Hippocampal formation (tissue), 2 donors: ENCODE measurements around the gene MUC2.

Experiments used
- DNase-seq, 2 donors: peaks; one replicate each; lab custom pipeline; 2025; lab: John Stamatoyannopoulos, UW

MUC2 gene

DNA sequence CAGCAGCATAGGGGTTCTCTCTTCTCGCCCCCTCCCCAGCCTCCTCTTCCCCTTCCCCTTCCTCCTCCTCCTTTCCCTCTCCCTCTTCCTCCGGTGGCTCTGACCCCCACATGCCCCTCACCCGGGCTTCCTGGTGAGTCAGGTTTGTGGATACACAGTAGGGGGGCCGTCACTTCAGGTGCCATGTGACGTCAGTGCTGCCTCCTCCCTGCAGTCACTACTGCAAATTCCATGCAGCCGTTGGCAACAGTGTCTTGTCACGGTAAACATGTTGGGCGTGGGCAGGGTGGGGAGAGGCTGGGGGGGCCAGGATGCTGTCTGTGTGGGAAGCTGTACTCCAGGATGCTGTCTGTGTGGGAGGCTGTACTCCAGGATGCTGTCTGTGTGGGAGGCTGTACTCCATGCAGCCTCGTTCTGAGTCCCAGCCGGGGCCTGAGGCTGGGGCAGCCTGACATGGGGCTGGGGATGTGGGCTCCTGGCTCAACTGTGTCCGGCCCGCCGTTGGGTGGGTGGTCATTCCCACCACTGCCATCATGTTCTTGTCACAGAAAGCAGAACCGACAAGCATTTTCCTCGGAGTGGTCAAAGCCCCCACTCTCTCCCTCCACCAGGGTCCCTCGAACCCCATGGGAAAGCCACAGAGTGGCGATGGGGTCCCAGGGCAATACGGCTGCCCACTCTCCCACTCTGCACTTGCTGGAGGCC lies 2.4 kb upstream of the MUC2 start:
- no peak for DNase-seq

DNA sequence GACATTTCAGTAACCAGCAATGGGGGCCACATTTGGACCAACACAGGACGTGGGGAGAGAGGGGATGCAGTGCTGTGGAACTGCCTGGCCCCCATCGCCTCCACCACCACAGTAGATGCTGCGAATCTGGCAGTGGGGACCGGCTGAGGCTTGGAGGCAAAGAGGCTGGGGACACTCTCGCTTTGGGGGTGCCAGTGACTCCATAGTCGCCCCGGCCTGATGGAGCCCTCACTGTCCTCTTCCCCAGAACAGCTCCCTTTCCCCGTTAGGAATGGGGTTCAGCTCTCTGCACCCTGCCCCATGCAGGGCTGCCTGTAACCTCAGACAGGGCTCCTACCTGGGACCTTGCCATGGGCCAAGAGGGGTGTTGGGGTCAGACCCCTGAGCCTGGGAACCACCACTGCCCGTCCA lies 1.8 kb upstream of the MUC2 start:
- DNase-seq = no peak

DNA sequence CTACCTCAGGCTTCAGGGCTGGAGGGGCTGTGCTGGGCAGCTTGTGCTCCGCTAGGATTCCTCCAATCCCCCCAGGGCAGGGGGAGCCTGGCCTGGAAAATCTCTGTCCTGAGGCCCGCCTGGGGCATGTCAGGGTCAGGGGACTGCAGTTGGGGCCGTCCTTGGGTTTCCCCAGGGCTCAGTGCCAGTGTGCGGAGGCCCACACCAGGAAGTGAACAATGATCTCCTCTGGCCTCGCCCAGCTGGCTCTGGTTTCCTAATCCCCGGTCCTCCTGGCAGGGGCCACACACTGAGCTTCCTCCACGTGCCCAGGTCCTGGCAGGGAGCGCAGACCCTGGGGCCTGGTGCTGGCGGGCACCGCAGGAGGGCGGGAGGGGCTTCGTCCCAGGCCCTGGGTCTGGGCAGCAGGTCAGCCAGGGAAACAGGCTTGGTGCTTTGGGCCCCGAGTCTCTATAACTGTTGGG lies 1.4 kb upstream of the MUC2 start:
- peak in 1 of 2 donors; percentile 11 for DNase-seq

DNA sequence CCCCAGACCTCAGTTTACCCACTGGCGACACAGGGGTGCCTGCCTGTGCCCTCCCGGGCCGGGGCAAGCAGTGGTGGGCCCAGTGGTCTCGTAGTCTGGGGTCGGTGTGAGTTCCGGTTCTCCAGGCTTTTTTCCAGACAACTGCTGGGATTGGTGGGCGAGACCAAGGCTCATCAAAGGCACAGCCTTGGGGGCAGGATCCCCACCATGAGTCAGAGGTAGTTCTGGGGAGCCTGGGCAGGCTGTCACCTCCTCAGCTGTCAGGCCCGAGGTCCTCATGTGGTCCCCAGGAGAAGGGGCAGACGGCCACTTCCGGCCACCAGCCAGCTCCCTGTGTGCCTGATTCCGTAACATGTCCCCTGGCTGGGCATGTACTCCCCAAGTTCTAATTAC lies 827 bp upstream of the MUC2 start:
- DNase-seq = no peak

DNA sequence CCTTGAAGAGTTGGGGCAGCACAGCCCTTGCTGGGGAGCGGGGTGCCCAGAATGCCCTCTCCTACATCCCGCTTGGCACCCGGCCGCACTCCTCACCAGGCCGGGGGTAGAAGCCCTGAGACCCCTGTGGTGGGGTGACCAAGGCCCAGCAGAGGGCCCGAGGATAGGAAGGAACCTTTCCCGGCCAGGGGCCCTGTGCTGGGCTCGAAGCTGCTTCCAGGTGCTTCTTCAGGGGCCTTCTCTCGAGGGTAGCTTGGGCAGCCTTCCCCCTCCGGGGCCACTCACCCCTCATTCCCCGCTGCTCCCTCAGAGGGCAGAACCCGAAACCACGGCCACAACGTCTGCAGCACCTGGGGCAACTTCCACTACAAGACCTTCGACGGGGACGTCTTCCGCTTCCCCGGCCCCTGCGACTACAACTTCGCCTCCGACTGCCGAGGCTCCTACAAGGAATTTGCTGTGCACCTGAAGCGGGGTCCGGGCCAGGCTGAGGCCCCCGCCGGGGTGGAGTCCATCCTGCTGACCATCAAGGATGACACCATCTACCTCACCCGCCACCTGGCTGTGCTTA lies 752 bp downstream of the MUC2 start:
- no peak for DNase-seq

DNA sequence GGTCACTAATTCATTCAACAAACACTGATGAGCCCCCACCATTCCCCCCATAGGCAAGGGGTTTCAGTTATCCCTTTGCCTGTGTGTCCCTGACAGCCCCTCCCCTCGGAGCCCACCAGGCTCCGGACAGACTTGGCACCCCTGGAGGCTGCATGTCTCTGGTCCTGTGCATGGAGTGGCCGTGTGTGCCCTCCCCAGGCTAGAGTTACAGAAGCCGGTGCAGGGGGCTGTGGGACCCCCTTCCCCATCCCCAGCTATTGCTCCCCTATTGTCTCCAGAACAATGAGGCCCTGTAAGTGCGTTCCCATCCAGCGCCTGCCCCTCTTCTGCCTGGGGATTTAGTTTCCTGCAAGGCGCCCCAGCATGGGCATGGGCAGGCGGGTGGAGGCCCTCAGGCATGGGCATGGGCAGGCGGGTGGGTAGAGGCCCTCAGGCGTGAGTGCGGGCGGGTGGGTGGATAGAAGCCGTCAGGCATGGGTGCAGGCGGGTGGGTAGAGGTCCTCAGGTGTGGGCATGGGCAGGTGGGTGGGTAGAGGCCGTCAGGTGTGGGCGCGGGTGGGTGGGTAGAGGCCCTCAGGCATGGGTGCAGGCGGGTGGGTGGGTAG lies 1.5 kb downstream of the MUC2 start:
- no peak for DNase-seq

DNA sequence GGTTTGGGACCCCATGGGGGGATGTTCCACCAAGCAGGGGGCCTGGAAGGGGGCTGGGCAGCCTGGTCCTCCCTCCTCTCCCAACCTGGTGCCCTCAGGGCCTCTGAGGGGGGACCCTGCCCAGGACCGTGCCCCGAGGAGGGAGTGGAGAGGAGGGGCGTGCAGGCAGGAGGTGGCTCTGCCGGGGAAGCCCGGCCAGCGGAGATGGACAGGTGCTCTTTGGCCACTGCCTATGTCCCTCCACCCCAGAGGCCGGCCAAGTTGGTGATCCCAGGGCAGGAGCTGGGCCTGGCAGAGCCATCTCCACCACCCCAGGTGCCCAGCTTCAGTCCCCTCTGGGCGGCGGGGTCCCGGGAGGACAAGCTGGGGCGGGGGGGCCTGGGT lies 2.4 kb downstream of the MUC2 start:
- DNase-seq = no peak

DNA sequence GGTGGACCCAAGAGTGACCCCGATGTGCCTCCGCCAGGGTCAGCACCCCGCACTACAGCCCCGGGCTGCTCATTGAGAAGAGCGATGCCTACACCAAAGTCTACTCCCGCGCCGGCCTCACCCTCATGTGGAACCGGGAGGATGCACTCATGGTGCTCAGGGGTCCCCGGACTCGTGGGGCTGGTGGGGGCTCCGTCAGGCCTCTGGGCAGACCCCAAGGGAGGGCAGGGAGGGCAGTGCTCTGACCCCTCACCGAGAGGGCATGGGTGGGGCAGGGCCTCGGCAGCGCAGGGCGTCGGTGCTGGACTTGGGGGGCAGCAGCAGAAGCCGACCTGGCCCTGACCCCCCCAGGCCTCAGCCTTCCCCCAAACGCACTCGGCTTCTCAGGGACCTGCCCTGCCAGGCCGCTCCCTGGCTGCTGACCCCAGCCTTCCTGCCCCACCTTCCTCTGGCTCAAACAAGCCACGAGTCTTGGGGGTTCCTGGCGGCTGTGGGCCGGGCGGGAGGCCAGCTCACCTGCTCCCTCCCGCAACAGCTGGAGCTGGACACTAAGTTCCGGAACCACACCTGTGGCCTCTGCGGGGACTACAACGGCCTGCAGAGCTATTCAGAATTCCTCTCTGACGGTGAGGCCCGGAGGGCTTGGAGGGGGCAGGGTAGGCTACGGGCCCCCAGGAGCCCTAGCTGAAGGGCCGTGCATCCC lies 2.9 kb downstream of the MUC2 start:
- DNase-seq = no peak

DNA sequence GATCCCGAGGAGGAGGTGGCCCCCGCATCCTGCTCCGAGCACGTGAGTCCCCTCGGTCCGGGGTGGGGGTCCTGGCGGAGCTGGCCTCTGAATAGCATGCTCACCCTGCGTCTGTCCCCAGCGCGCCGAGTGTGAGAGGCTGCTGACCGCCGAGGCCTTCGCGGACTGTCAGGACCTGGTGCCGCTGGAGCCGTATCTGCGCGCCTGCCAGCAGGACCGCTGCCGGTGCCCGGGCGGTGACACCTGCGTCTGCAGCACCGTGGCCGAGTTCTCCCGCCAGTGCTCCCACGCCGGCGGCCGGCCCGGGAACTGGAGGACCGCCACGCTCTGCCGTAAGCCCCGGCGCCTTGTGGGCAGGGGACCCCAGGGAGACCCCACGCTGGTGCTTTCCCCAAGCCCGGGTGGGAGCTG lies 3.5 kb downstream of the MUC2 start:
- DNase-seq = no peak

DNA sequence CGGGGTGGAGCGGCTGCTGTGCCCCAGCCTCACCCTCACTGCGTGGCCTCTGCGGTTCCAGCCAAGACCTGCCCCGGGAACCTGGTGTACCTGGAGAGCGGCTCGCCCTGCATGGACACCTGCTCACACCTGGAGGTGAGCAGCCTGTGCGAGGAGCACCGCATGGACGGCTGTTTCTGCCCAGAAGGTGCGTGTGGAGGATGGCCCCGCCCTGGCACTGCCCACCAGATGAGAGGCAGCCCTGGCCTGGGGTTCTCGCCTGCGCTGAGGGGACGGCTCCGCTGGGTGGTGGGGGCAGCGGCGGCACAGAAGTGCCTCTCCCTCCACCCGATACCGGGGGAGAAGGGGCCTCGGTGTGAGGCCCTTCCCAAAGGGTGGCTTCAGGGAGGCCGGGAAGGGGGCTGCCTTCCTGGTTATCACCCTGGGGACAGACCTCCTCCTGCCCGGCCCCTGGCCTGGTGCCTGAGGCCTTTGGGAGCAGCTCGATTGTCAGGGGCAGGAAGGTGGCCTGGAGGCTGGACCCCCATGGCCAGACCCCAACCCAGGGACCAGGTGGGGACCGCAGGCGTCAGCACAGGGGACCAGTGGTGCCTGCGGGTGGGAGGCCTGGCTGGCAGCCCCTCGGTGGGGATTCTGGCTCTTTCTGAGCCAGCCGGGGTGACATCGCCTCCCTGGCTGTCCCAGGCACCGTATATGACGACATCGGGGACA lies 7.1 kb downstream of the MUC2 start:
- no peak for DNase-seq

DNA sequence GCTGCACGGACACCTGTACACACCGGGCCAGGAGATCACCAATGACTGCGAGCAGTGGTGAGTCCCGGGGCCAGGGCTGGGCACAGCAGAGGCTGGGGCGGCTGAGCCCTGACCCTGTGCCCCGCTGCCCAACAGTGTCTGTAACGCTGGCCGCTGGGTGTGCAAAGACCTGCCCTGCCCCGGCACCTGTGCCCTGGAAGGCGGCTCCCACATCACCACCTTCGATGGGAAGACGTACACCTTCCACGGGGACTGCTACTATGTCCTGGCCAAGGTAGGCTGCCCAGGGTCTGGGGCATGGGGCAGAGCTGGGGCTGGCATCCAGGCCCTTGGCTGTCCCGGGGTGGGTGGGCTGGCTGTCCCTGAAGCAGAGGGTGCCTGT lies 7.7 kb downstream of the MUC2 start:
- no peak for DNase-seq

DNA sequence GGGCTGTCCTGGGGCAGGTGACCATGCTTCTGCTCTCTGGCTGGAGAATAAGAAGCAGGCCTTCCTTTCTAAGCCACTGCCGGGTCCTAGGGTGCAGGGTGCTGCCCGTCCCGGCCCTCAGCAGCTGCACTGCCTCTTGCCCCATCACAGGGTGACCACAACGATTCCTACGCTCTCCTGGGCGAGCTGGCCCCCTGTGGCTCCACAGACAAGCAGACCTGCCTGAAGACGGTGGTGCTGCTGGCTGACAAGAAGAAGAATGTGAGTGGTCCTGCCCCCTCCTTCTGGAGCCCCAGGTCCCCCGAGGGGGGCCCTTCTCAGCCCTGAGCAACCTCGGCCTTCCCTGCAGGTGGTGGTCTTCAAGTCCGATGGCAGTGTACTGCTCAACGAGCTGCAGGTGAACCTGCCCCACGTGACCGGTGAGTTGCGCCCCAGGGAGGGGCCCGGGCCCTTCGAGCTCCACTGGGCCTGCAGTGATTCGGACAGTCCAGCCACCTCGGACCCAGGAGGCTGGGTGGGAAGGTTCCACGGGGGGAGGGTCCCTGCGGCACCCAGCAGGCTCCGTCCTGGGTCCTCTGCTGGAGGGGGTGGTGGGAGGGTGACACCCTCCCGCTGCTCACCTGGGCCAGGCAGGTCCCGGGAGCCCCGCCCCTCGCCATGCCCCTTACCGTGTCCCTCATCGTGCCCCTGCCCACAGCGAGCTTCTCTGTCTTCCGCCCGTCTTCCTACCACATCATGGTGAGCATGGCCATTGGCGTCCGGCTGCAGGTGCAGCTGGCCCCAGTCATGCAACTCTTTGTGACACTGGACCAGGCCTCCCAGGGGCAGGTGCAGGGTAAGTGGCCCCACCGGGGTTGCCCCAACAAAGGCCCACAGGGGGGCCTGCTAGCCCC lies 8.3 kb downstream of the MUC2 start:
- DNase-seq = no peak

DNA sequence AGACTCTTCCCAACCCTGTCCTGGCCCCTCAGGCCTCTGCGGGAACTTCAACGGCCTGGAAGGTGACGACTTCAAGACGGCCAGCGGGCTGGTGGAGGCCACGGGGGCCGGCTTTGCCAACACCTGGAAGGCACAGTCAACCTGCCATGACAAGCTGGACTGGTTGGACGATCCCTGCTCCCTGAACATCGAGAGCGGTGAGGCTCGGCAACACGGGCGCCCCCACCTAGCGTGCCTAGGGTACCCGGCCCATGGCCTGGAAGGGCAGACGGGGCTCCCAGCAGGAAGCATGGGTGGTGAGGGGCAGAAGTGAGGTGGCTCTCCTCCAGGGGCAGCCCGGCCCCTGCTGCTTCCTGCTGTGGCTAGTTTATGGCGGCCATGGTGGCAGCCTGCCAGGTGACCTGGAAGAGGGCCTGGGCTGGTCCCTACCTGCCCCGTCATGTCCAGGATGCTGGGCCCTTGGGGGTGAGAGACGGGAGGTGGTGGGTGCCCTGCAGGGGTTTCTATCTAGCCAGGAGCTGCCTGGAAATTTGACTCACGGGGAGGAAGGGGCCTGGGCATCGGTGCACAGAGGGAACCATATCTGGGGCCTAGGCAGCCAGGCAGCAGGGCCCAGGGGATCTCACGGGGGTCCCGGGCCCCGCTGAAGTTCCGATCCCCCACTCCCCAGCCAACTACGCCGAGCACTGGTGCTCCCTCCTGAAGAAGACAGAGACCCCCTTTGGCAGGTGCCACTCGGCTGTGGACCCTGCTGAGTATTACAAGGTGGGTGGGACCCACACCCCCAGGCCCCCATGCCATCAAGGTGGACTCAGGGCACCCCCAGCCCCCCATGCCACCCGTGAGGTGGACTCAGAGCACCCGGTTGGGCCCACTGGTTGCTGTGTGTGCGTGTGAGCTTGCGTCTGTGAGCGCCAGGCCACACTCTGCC lies 9.2 kb downstream of the MUC2 start:
- DNase-seq = no peak

DNA sequence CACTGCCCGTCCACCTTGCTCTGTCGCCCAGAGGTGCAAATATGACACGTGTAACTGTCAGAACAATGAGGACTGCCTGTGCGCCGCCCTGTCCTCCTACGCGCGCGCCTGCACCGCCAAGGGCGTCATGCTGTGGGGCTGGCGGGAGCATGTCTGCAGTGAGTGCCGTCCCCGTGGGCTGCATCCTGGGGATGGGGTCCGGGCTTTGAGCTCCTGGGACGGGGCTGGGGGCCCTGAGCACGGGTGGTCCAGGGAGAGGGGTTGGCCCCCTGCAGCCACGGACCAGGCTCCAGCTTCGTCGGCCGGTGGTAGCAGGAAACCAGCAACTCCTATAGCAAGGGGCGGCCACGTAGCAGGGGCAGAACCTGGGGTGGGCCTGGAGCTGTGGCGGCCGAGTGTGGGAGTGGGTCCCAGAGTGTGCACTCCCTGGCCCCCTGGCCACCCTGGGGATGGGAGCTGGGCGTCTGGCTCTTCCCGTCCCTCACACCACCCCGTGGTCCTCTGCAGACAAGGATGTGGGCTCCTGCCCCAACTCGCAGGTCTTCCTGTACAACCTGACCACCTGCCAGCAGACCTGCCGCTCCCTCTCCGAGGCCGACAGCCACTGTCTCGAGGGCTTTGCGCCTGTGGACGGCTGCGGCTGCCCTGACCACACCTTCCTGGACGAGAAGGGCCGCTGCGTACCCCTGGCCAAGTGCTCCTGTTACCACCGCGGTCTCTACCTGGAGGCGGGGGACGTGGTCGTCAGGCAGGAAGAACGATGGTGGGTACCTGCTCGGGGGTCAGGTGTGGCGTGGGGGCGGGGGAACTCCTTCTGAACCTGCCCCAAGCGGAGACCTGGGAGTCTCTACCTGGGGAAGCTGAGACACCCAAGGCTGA lies 10.1 kb downstream of the MUC2 start:
- no peak for DNase-seq

DNA sequence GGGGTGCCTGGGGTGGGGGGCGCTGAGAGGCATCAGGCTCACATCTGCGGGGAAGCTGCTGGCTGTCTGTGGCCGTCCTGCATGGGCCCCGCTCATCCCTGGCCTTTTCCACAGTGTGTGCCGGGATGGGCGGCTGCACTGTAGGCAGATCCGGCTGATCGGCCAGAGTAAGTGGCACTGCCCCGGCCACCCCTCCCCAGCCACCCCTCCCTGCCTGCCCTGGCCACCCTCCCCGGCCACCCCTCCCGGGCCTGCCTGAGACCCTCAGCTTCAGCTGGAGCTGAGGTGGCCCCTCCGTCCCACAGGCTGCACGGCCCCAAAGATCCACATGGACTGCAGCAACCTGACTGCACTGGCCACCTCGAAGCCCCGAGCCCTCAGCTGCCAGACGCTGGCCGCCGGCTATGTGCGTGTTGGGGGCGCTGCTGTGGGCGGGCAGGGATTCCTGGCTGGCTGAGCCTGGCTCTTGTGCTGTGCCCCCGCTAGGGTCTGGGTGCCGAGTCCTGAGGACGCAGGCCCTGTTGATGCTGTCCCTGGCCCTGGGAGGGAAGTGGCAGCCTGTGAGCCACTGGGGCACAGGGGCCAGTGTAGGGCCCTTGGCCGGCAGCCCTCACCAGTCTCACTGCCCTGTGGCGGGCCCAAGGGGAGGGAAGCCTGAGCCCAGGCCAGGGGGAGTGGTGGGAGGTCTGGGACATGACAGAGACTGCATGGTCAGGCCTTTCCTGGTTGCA lies 10.9 kb downstream of the MUC2 start:
- no peak for DNase-seq

DNA sequence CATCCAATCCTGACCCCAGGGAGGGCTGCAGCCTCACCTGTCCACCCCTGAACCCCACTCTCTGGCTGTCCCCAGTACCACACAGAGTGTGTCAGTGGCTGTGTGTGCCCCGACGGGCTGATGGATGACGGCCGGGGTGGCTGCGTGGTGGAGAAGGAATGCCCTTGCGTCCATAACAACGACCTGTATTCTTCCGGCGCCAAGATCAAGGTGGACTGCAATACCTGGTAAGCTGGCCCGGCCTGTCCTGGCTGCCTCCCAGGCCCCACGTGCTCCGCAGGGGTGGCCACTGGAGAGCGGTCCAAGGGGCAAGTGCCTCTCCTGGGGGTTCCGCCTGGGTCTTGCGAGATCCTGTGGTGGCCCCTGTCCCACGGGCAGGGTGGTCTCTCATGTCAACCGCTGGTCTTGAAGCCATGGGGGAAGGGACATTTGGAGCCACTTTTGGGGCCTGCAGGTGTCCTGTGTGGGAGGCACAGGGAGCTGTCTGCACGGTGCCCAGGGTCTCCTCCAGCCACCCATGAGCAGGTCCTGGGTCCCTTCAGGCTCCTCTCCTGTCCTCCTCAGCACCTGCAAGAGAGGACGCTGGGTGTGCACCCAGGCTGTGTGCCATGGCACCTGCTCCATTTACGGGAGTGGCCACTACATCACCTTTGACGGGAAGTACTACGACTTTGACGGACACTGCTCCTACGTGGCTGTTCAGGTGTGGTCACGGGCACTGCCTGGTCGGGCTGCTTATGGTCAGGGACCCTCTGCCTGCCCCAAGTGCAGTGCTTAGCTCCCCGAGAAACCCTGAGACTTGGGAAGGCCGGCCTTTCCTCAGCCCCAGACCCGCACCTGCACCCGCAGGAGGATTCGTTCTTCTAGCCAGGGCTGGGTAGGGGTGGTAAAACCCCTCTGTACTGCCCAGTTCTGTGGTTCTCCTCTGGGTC lies 11.8 kb downstream of the MUC2 start:
- DNase-seq = no peak

DNA sequence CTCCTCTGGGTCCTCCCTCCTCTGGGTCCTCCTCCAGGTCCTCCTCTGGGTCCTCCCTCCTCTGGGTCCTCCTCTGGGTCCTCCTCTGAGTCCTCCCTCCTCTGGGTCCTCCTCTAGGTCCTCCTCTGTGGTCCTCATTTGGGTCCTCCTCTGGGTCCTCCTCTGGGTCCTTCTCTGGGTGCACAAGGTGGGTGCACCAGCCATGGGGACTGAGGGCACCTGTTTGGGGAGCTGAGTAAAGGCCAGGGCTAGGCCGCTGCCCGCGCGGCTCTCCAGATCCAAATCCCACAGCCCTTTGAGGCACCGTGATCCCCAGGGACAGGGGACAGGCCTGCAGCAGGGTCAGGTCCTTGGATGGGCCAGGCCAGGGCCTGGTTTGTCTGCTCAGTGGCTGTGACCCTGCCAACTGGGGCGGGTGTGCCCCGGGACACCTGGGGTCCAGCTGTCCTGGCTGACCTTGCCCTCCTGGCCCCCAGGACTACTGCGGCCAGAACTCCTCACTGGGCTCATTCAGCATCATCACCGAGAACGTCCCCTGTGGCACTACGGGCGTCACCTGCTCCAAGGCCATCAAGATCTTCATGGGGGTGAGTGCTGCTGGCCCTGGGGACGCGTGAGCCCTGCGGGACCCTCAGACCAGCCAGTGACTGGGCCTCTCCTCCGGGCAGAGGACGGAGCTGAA lies 12.7 kb downstream of the MUC2 start:
- no peak for DNase-seq
